ENCODE measurements around the gene PDE10A. TPM values are rescaled to one million over a fixed set of nuclear protein-coding genes. Genes with fewer than 3 reads are reported as not detected.

PDE10A gene
- total RNA-seq, 1 experiment from 2014 or later: not detected

GRCh38 chr6:165552248-165552736, 110.7 kb downstream of the PDE10A start:
- no peak overlapping the region for H3K9ac ChIP-seq (ENCODE audit: low read length)

GRCh38 chr6:165551828-165552227, 111.2 kb downstream of the PDE10A start:
- H3K9ac ChIP-seq (ENCODE audit: low read length): no peak overlapping the region
- no peaks in the 10 kb centered on the region for H3K9me3 ChIP-seq (ENCODE audit: low read length)
- no peak overlapping the region for H3K27ac ChIP-seq (ENCODE audit: low read length)
- no peaks in the 10 kb centered on the region for H3K27me3 ChIP-seq (ENCODE audit: low read length)
- no peaks in the 10 kb centered on the region for H3K79me2 ChIP-seq (ENCODE audit: low read length)
- no peak for DNase-seq
- no peak overlapping the region for H3K4me2 ChIP-seq (ENCODE audit: low read depth, low read length, poor library complexity, severe bottlenecking)
- no peaks in the 10 kb centered on the region for H4K20me1 ChIP-seq (ENCODE audit: insufficient read depth, low read depth, low read length)
- no peak overlapping the region for H3K4me3 ChIP-seq (ENCODE audit: low read length)
- no peak overlapping the region for H2AFZ ChIP-seq (ENCODE audit: low read length)
- H3K4me1 ChIP-seq (ENCODE audit: low read length): no peaks in the 10 kb centered on the region
- H3K36me3 ChIP-seq (ENCODE audit: insufficient read depth, low read length): no peaks in the 10 kb centered on the region
- H3K9me2 ChIP-seq (replicated peaks; ENCODE audit: insufficient read depth, low read length): no peaks in the 10 kb centered on the region

More at GRCh38 chr6:165552248-165552736, 110.7 kb downstream of the PDE10A start:
- Histone ChIP-seq H3K9me2 (replicated peaks; ENCODE audit: insufficient read depth, low read length) (no peaks in the 10 kb centered on the region), H3K9me3 (ENCODE audit: low read length) (no peaks in the 10 kb centered on the region), H4K20me1 (ENCODE audit: insufficient read depth, low read depth, low read length) (no peaks in the 10 kb centered on the region), H3K4me3 (ENCODE audit: low read length) (no peak overlapping the region), H3K4me2 (ENCODE audit: low read depth, low read length, poor library complexity, severe bottlenecking) (no peak overlapping the region), H3K27me3 (ENCODE audit: low read length) (no peaks in the 10 kb centered on the region), H3K36me3 (ENCODE audit: insufficient read depth, low read length) (no peaks in the 10 kb centered on the region), H3K79me2 (ENCODE audit: low read length) (no peaks in the 10 kb centered on the region), H3K4me1 (ENCODE audit: low read length) (no peaks in the 10 kb centered on the region), H2AFZ (ENCODE audit: low read length) (no peak overlapping the region), H3K27ac (ENCODE audit: low read length) (no peak overlapping the region)
- DNase-seq: no peak

- Histone ChIP-seq H3K9me2 (replicated peaks; ENCODE audit: insufficient read depth, low read length) (no peaks in the 10 kb centered on the region), H2AFZ (ENCODE audit: low read length) (no peak overlapping the region), H3K36me3 (ENCODE audit: insufficient read depth, low read length) (no peaks in the 10 kb centered on the region), H3K4me3 (ENCODE audit: low read length) (no peak overlapping the region), H3K27me3 (ENCODE audit: low read length) (no peaks in the 10 kb centered on the region), H3K9ac (ENCODE audit: low read length) (no peak overlapping the region), H3K79me2 (ENCODE audit: low read length) (no peaks in the 10 kb centered on the region), H3K9me3 (ENCODE audit: low read length) (no peaks in the 10 kb centered on the region), H3K4me1 (ENCODE audit: low read length) (no peaks in the 10 kb centered on the region), H3K27ac (ENCODE audit: low read length) (no peak overlapping the region), H3K4me2 (ENCODE audit: low read depth, low read length, poor library complexity, severe bottlenecking) (no peak overlapping the region), H4K20me1 (ENCODE audit: insufficient read depth, low read depth, low read length) (no peaks in the 10 kb centered on the region)
- no peak for DNase-seq
These were observed 114.6 kb downstream of the PDE10A start for GRCh38 chr6:165548450-165548849.

DNA sequence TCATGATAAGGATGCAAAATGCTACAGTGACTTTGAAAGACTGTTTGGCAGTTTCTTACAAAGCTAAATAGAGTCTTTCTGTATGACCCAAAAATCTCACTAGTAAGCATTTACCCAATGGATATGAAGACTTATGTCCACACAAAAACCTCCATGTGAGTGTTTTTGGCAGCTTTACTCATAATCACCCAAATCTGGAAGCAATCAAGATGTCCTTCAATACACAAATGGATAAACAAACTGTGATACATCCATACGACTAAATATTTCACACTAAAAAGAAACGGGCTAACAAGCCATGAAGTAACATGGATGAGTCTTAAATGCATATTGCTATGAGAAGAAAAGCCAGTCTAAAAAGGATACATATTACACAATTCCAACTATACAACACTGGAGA, 117.2 kb downstream of the PDE10A start:
- no peaks in the 10 kb centered on the region for H3K9me3 ChIP-seq (ENCODE audit: low read length)
- H4K20me1 ChIP-seq (ENCODE audit: insufficient read depth, low read depth, low read length): no peaks in the 10 kb centered on the region
- no peak for DNase-seq
- H3K4me1 ChIP-seq (ENCODE audit: low read length): no peaks in the 10 kb centered on the region
- H2AFZ ChIP-seq (ENCODE audit: low read length): no peak overlapping the region
- H3K9ac ChIP-seq (ENCODE audit: low read length): no peak overlapping the region
- no peaks in the 10 kb centered on the region for H3K9me2 ChIP-seq (replicated peaks; ENCODE audit: insufficient read depth, low read length)
- no peaks in the 10 kb centered on the region for H3K27me3 ChIP-seq (ENCODE audit: low read length)
- no peaks in the 10 kb centered on the region for H3K79me2 ChIP-seq (ENCODE audit: low read length)
- H3K4me2 ChIP-seq (ENCODE audit: low read depth, low read length, poor library complexity, severe bottlenecking): no peak overlapping the region
- H3K27ac ChIP-seq (ENCODE audit: low read length): no peak overlapping the region
- no peaks in the 10 kb centered on the region for H3K36me3 ChIP-seq (ENCODE audit: insufficient read depth, low read length)
- H3K4me3 ChIP-seq (ENCODE audit: low read length): no peak overlapping the region

- Histone ChIP-seq H3K27ac (ENCODE audit: low read length) (no peak overlapping the region), H3K4me2 (ENCODE audit: low read depth, low read length, poor library complexity, severe bottlenecking) (no peak overlapping the region)
- DNase-seq: no peak
These were observed 119.3 kb downstream of the PDE10A start for GRCh38 chr6:165543781-165544180.

GRCh38 chr6:165536911-165537310, 126.1 kb downstream of the PDE10A start:
- Histone ChIP-seq H4K20me1 (ENCODE audit: insufficient read depth, low read depth, low read length) (no peaks in the 10 kb centered on the region), H3K4me2 (ENCODE audit: low read depth, low read length, poor library complexity, severe bottlenecking) (no peak overlapping the region), H3K27me3 (ENCODE audit: low read length) (no peaks in the 10 kb centered on the region), H3K4me1 (ENCODE audit: low read length) (no peaks in the 10 kb centered on the region), H3K27ac (ENCODE audit: low read length) (no peak overlapping the region), H3K9ac (ENCODE audit: low read length) (no peak overlapping the region), H2AFZ (ENCODE audit: low read length) (no peak overlapping the region), H3K4me3 (ENCODE audit: low read length) (no peak overlapping the region), H3K9me2 (replicated peaks; ENCODE audit: insufficient read depth, low read length) (no peaks in the 10 kb centered on the region), H3K36me3 (ENCODE audit: insufficient read depth, low read length) (no peaks in the 10 kb centered on the region), H3K79me2 (ENCODE audit: low read length) (no peaks in the 10 kb centered on the region), H3K9me3 (ENCODE audit: low read length) (no peaks in the 10 kb centered on the region)
- DNase-seq: no peak

More at GRCh38 chr6:165543781-165544180, 119.3 kb downstream of the PDE10A start:
- H3K36me3 ChIP-seq (ENCODE audit: insufficient read depth, low read length): no peaks in the 10 kb centered on the region
- no peak overlapping the region for H2AFZ ChIP-seq (ENCODE audit: low read length)
- no peaks in the 10 kb centered on the region for H3K27me3 ChIP-seq (ENCODE audit: low read length)
- H3K9ac ChIP-seq (ENCODE audit: low read length): no peak overlapping the region
- H4K20me1 ChIP-seq (ENCODE audit: insufficient read depth, low read depth, low read length): no peaks in the 10 kb centered on the region
- no peaks in the 10 kb centered on the region for H3K9me2 ChIP-seq (replicated peaks; ENCODE audit: insufficient read depth, low read length)
- H3K79me2 ChIP-seq (ENCODE audit: low read length): no peaks in the 10 kb centered on the region
- no peak overlapping the region for H3K4me3 ChIP-seq (ENCODE audit: low read length)
- no peaks in the 10 kb centered on the region for H3K4me1 ChIP-seq (ENCODE audit: low read length)
- no peaks in the 10 kb centered on the region for H3K9me3 ChIP-seq (ENCODE audit: low read length)

GRCh38 chr6:165519316-165519715, 143.7 kb downstream of the PDE10A start:
- H2AFZ ChIP-seq (ENCODE audit: low read length): no peak overlapping the region
- H3K4me3 ChIP-seq (ENCODE audit: low read length): no peak overlapping the region
- no peaks in the 10 kb centered on the region for H3K4me1 ChIP-seq (ENCODE audit: low read length)
- no peaks in the 10 kb centered on the region for H3K79me2 ChIP-seq (ENCODE audit: low read length)
- H3K9ac ChIP-seq (ENCODE audit: low read length): no peak overlapping the region
- no peaks in the 10 kb centered on the region for H3K9me3 ChIP-seq (ENCODE audit: low read length)
- DNase-seq: no peak
- no peak overlapping the region for H3K4me2 ChIP-seq (ENCODE audit: low read depth, low read length, poor library complexity, severe bottlenecking)
- H3K27me3 ChIP-seq (ENCODE audit: low read length): no peaks in the 10 kb centered on the region
- no peaks in the 10 kb centered on the region for H3K9me2 ChIP-seq (replicated peaks; ENCODE audit: insufficient read depth, low read length)
- no peaks in the 10 kb centered on the region for H4K20me1 ChIP-seq (ENCODE audit: insufficient read depth, low read depth, low read length)
- H3K27ac ChIP-seq (ENCODE audit: low read length): no peak overlapping the region
- H3K36me3 ChIP-seq (ENCODE audit: insufficient read depth, low read length): no peaks in the 10 kb centered on the region

- H3K79me2 ChIP-seq (ENCODE audit: low read length): no peaks in the 10 kb centered on the region
- no peaks in the 10 kb centered on the region for H4K20me1 ChIP-seq (ENCODE audit: insufficient read depth, low read depth, low read length)
- no peaks in the 10 kb centered on the region for H3K36me3 ChIP-seq (ENCODE audit: insufficient read depth, low read length)
- no peak overlapping the region for H2AFZ ChIP-seq (ENCODE audit: low read length)
- no peak overlapping the region for H3K27ac ChIP-seq (ENCODE audit: low read length)
- no peak overlapping the region for H3K9ac ChIP-seq (ENCODE audit: low read length)
- no peaks in the 10 kb centered on the region for H3K4me1 ChIP-seq (ENCODE audit: low read length)
- no peak overlapping the region for H3K4me3 ChIP-seq (ENCODE audit: low read length)
- no peak overlapping the region for H3K4me2 ChIP-seq (ENCODE audit: low read depth, low read length, poor library complexity, severe bottlenecking)
- no peak for DNase-seq
- H3K9me3 ChIP-seq (ENCODE audit: low read length): no peaks in the 10 kb centered on the region
- H3K9me2 ChIP-seq (replicated peaks; ENCODE audit: insufficient read depth, low read length): no peaks in the 10 kb centered on the region
- no peaks in the 10 kb centered on the region for H3K27me3 ChIP-seq (ENCODE audit: low read length)
These were observed 146.9 kb downstream of the PDE10A start for GRCh38 chr6:165515963-165516624.
